HCT116 (cell line): ENCODE data around the gene PDZD8. TPM values are rescaled to one million over a fixed set of nuclear protein-coding genes. Genes with fewer than 3 reads are reported as not detected.

Experiments used
- ATAC-seq: fragments of 200-7000 bp; cut with Tn5 transposase; 2 replicates; pipeline ENCODE4 v1.9.1; 2020; ENCODE audit warnings: mild to moderate bottlenecking, moderate library complexity
- BruUV-seq: library from RNA; stranded (reverse); fragments of 400-500 nt; replicated peaks from 2 replicates; lab custom pipeline; 2021; lab: Mats Ljungman, UMichigan
- CTCF ChIA-PET: fragments of 300-600 bp; sonication (Branson Sonifier 250); formaldehyde crosslinking; loops from one replicate; lab custom pipeline; 2021; ENCODE audit warnings: antibody characterized with exemption; lab: Charles Lee
- POLR2A ChIA-PET: fragments of 300-600, 350-600 bp; sonication (Branson Sonifier 250); formaldehyde crosslinking; loops from one replicate; lab custom pipeline; 2021; ENCODE audit warnings: antibody characterized with exemption; lab: Charles Lee
- RAD21 ChIA-PET, 2 experiments: fragments of 300-600 bp; sonication (Branson Sonifier 250); formaldehyde crosslinking; loops; one replicate each; lab custom pipeline; 2023; ENCODE audit warnings: low total read pairs in 2 of 2; ENCODE audit not compliant: uncharacterized antibody in 2 of 2, unreplicated experiment in 2 of 2, low non-redundant PET in 1 of 2; lab: Charles Lee
- DNase-seq: peaks from one replicate; pipeline ENCODE4 v3.0.0-alpha.2; 2010; ENCODE audit warnings: low read depth, low spot score
- H2AFZ ChIP-seq: fragments of 200-600 bp; shearing (Covaris generic), sonication (generic); 2 replicates; pipeline ENCODE4 v1.6.1; 2017; ENCODE audit warnings: low read depth, mixed run types, mixed read lengths, antibody characterized with exemption, low read length; ENCODE audit not compliant: poor library complexity, severe bottlenecking
- H3K27ac ChIP-seq: 2 replicates; pipeline ENCODE4 v1.5.1; 2012; ENCODE audit warnings: low read depth, low read length
- H3K27me3 ChIP-seq: fragments of 200-600 bp; sonication (generic); 2 replicates; pipeline ENCODE4 v1.6.1; 2016; ENCODE audit warnings: mixed run types, low read length, mixed read lengths; ENCODE audit not compliant: insufficient read depth
- H3K36me3 ChIP-seq, 2 experiments: fragments of 200-500 bp in 1 of 2; fragments of 200-600 bp in 1 of 2; sonication (Bioruptor generic) in 1 of 2; sonication (generic) in 1 of 2; 2 replicates each; pipeline versions ENCODE4 v1.5.1 to v1.6.1; 2014 to 2016; ENCODE audit warnings: low read length in 2 of 2, inconsistent platforms in 1 of 2, mixed read lengths in 1 of 2, mixed run types in 1 of 2; ENCODE audit not compliant: insufficient read depth in 2 of 2, control insufficient read depth in 1 of 2
- H3K4me1 ChIP-seq, 2 experiments: fragments of 200-600 bp in 1 of 2; sonication (generic) in 1 of 2; 2 replicates each; pipeline versions ENCODE4 v1.5.1 to v1.6.1; 2012 to 2017; ENCODE audit warnings: low read length in 2 of 2, inconsistent platforms in 1 of 2, mild to moderate bottlenecking in 1 of 2, mixed read lengths in 1 of 2, mixed run types in 1 of 2, moderate library complexity in 1 of 2; ENCODE audit not compliant: insufficient read depth in 2 of 2, control insufficient read depth in 1 of 2
- H3K4me2 ChIP-seq: fragments of 200-600 bp; sonication (generic); 2 replicates; pipeline ENCODE4 v1.6.1; 2017; ENCODE audit warnings: mixed run types, low read length, mixed read lengths
- H3K4me3 ChIP-seq, 2 experiments: fragments of 200-600 bp in 1 of 2; sonication (generic) in 1 of 2; replicated peaks in 1 of 2; 2 replicates each; pipeline ENCODE4 v1.5.1; 2011 to 2016; ENCODE audit warnings: low read length in 2 of 2, control low read depth in 1 of 2, low read depth in 1 of 2, mild to moderate bottlenecking in 1 of 2, mixed read lengths in 1 of 2, mixed run types in 1 of 2
- H3K79me2 ChIP-seq: fragments of 200-600 bp; sonication (generic); 2 replicates; pipeline ENCODE4 v1.6.1; 2017; ENCODE audit warnings: mild to moderate bottlenecking, mixed run types, low read length, moderate library complexity, mixed read lengths; ENCODE audit not compliant: insufficient read depth
- H3K9ac ChIP-seq: fragments of 200-600 bp; sonication (generic); 2 replicates; pipeline ENCODE4 v1.6.1; 2016; ENCODE audit warnings: low read length, mixed read lengths
- H3K9me2 ChIP-seq: fragments of 200-600 bp; sonication (generic), shearing (Covaris generic); 2 replicates; pipeline ENCODE4 v1.6.1; 2017; ENCODE audit warnings: mixed run types, mild to moderate bottlenecking, moderate library complexity; ENCODE audit not compliant: insufficient read depth
- H3K9me3 ChIP-seq, 2 experiments: fragments of 200-500 bp in 1 of 2; fragments of 200-600 bp in 1 of 2; sonication (Bioruptor generic) in 1 of 2; sonication (generic) in 1 of 2; 2 replicates each; pipeline ENCODE4 v1.6.1; 2014 to 2017; ENCODE audit warnings: low read length in 2 of 2, mixed read lengths in 2 of 2, inconsistent platforms in 1 of 2, low read depth in 1 of 2, mild to moderate bottlenecking in 1 of 2, mixed run types in 1 of 2, moderate library complexity in 1 of 2; ENCODE audit not compliant: control insufficient read depth in 1 of 2, insufficient read depth in 1 of 2
- H4K20me1 ChIP-seq: fragments of 200-600 bp; sonication (generic), shearing (Covaris generic); 2 replicates; pipeline ENCODE4 v1.6.1; 2017; ENCODE audit warnings: mixed run types, mild to moderate bottlenecking, moderate library complexity; ENCODE audit not compliant: insufficient read depth
- ATF3 ChIP-seq: IDR thresholded peaks from 2 replicates; pipeline ENCODE4 v1.6.1; 2012
- CBX3 ChIP-seq: IDR thresholded peaks from 2 replicates; pipeline ENCODE4 v1.6.1; 2012; ENCODE audit warnings: low read depth
- CEBPB ChIP-seq: IDR thresholded peaks from 2 replicates; pipeline ENCODE4 v1.6.1; 2012; ENCODE audit warnings: low read depth
- CTCF ChIP-seq, 3 experiments: fragments of 200-600 bp in 1 of 3; sonication (generic) in 1 of 3; IDR thresholded peaks in 2 of 3; conservative IDR thresholded peaks in 1 of 3; 2 replicates each; pipeline ENCODE4 v1.5.1; 2012 to 2017; ENCODE audit warnings: low read depth in 2 of 3, low read length in 2 of 3, antibody characterized with exemption in 1 of 3, borderline replicate concordance in 1 of 3, control low read depth in 1 of 3, mild to moderate bottlenecking in 1 of 3, mixed read lengths in 1 of 3, mixed run types in 1 of 3, moderate library complexity in 1 of 3; ENCODE audit not compliant: insufficient read depth in 1 of 3
- ELF1 ChIP-seq: IDR thresholded peaks from 2 replicates; pipeline ENCODE4 v1.6.1; 2012; ENCODE audit warnings: low read depth, borderline replicate concordance
- EZH2 ChIP-seq: fragments of 200-600 bp; sonication (generic); IDR thresholded peaks from 2 replicates; pipeline ENCODE4 v1.6.1; 2017; ENCODE audit warnings: antibody characterized with exemption, mixed run types
- EZH2phosphoT487 ChIP-seq: fragments of 200-600 bp; IDR thresholded peaks from 2 replicates; pipeline ENCODE4 v1.6.1; 2018; ENCODE audit warnings: antibody characterized with exemption, borderline replicate concordance
- FOSL1 ChIP-seq: IDR thresholded peaks from 2 replicates; pipeline ENCODE4 v1.6.1; 2012; ENCODE audit warnings: low read depth
- MAX ChIP-seq: IDR thresholded peaks from 2 replicates; pipeline ENCODE4 v1.6.1; 2012
- SIN3A ChIP-seq: IDR thresholded peaks from 2 replicates; pipeline ENCODE4 v1.6.1; 2012; ENCODE audit warnings: low read depth
- SRF ChIP-seq: IDR thresholded peaks from 2 replicates; pipeline ENCODE4 v1.6.1; 2012; ENCODE audit warnings: low read depth
- TCF7L2 ChIP-seq: IDR thresholded peaks from 2 replicates; pipeline ENCODE4 v1.7.0; 2011; ENCODE audit warnings: borderline replicate concordance, inconsistent platforms; ENCODE audit not compliant: insufficient read depth, insufficient read length; ENCODE audit errors: extremely low read depth
- ZBTB33 ChIP-seq: IDR thresholded peaks from 2 replicates; pipeline ENCODE4 v1.6.1; 2011; ENCODE audit warnings: mild to moderate bottlenecking, low read length, moderate library complexity; ENCODE audit not compliant: insufficient replicate concordance; ENCODE audit errors: extremely low read depth
- ZFX ChIP-seq: fragments of 450-650 bp; IDR thresholded peaks from 2 replicates; pipeline ENCODE4 v1.6.1; 2017
- ZNF274 ChIP-seq: fragments of 200-500 bp; sonication (Bioruptor generic); IDR thresholded peaks from 2 replicates; pipeline ENCODE4 v1.6.1; 2014; ENCODE audit warnings: mild to moderate bottlenecking, low read depth, low read length, inconsistent platforms
- intact Hi-C: fragments of 100-400 bp; cut with micrococcal nuclease; formaldehyde crosslinking; loops from 2 replicates; pipeline ENCODE4 v1.10.0; 2022
- total RNA-seq: library from RNA; stranded (reverse); gene quantifications from one replicate; pipeline ENCODE4 v1.2.1, GENCODE V29; 2021; ENCODE audit not compliant: unreplicated experiment
- TF ChIP-seq, protein P1 (sequence below): IDR thresholded peaks from 2 replicates; pipeline ENCODE4 v1.6.1; 2012; ENCODE audit warnings: low read depth

The PDZD8 gene
- total RNA-seq, 1 experiment from 2014 or later = 61.7 TPM

DNA sequence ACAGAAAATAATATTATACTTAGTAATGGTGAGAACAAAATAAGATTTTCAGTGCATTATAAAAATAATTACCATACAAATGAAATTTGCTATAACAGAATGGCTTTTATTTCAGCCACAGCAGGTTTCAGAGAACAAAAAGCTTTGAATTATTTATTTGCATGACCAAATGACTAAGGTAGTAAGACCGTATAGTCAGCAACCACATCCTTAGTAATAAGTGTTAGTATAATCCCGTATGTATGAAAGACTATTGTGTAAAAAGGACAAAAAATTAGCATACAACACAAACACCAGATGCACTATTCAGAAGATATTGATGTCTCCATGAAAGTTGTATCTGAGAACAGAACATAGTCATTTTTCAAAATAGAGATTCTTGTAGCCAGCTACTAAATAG, 12.2 kb downstream of the PDZD8 start:
- DNase-seq (no peak), ATAC-seq (no peak)
- Histone ChIP-seq H3K9me2 (no peaks in the 10 kb centered on the region), H3K36me3 (no peaks in the 10 kb centered on the region), H3K9me3 (no peaks in the 10 kb centered on the region), H3K9ac (no peak overlapping the region), H3K4me3 (no peak overlapping the region), H3K79me2 (peaks cover 100% of the 10 kb centered on the region), H3K4me1 (peaks cover 66 to 69% of the 10 kb centered on the region in 2 experiments), H4K20me1 (peaks cover 53% of the 10 kb centered on the region; the same call in 1 of the 2 replicates), H3K27ac (no peak overlapping the region), H3K4me2 (peak overlapping the region; percentile 2; the same call in 1 of the 2 replicates), H3K27me3 (no peaks in the 10 kb centered on the region), H2AFZ (no peak overlapping the region)
- POLR2A ChIA-PET = no interaction called here
- RAD21 ChIA-PET = no interaction called here
- BruUV-seq = no TSS peak
- CTCF ChIA-PET = no interaction called here
- TF ChIP-seq ZFX (no peak), TCF7L2 (no peak), ZNF274 (no peak), CEBPB (no peak), ELF1 (no peak), EZH2 (no peak), SRF (no peak), EZH2phosphoT487 (no peak), CBX3 (no peak), FOSL1 (no peak), ZBTB33 (no peak), MAX (no peak), ATF3 (no peak), SIN3A (no peak), CTCF (IDR thresholded peaks at IDR 0.05 in 2 of 3, conservative IDR thresholded peaks at IDR 0.05 in 1 of 3; ENCODE audit: borderline replicate concordance in 1 of 3, insufficient read depth in 1 of 3, low read depth in 2 of 3, low read length in 2 of 3) (no peak)
- TF ChIP-seq, protein P1, sequence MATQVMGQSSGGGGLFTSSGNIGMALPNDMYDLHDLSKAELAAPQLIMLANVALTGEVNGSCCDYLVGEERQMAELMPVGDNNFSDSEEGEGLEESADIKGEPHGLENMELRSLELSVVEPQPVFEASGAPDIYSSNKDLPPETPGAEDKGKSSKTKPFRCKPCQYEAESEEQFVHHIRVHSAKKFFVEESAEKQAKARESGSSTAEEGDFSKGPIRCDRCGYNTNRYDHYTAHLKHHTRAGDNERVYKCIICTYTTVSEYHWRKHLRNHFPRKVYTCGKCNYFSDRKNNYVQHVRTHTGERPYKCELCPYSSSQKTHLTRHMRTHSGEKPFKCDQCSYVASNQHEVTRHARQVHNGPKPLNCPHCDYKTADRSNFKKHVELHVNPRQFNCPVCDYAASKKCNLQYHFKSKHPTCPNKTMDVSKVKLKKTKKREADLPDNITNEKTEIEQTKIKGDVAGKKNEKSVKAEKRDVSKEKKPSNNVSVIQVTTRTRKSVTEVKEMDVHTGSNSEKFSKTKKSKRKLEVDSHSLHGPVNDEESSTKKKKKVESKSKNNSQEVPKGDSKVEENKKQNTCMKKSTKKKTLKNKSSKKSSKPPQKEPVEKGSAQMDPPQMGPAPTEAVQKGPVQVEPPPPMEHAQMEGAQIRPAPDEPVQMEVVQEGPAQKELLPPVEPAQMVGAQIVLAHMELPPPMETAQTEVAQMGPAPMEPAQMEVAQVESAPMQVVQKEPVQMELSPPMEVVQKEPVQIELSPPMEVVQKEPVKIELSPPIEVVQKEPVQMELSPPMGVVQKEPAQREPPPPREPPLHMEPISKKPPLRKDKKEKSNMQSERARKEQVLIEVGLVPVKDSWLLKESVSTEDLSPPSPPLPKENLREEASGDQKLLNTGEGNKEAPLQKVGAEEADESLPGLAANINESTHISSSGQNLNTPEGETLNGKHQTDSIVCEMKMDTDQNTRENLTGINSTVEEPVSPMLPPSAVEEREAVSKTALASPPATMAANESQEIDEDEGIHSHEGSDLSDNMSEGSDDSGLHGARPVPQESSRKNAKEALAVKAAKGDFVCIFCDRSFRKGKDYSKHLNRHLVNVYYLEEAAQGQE = no peak
- intact Hi-C loops = no loop called here
